ENCODE results near the gene NTNG1. TPM values are rescaled to one million over a fixed set of nuclear protein-coding genes. Genes with fewer than 3 reads are reported as not detected.

The NTNG1 gene
- total RNA-seq, 1 experiment from 2014 or later = 1.5 TPM

- no peaks in the 10 kb centered on the region for H3K79me1 ChIP-seq (ENCODE audit: insufficient read depth, low read depth, low read length, poor library complexity, severe bottlenecking)
- no peak overlapping the region for H3K9ac ChIP-seq (ENCODE audit: extremely low read depth, insufficient read length, low read length)
- DNase-seq = no peak
Measured at GRCh38 chr1:107116306-107116790, 24.5 kb upstream of the NTNG1 start.

More at GRCh38 chr1:107116306-107116790, 24.5 kb upstream of the NTNG1 start:
- no peaks in the 10 kb centered on the region for H3K27me3 ChIP-seq (ENCODE audit: insufficient read depth, low read length)
- TF ChIP-seq, protein P1, sequence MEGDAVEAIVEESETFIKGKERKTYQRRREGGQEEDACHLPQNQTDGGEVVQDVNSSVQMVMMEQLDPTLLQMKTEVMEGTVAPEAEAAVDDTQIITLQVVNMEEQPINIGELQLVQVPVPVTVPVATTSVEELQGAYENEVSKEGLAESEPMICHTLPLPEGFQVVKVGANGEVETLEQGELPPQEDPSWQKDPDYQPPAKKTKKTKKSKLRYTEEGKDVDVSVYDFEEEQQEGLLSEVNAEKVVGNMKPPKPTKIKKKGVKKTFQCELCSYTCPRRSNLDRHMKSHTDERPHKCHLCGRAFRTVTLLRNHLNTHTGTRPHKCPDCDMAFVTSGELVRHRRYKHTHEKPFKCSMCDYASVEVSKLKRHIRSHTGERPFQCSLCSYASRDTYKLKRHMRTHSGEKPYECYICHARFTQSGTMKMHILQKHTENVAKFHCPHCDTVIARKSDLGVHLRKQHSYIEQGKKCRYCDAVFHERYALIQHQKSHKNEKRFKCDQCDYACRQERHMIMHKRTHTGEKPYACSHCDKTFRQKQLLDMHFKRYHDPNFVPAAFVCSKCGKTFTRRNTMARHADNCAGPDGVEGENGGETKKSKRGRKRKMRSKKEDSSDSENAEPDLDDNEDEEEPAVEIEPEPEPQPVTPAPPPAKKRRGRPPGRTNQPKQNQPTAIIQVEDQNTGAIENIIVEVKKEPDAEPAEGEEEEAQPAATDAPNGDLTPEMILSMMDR (conservative IDR thresholded peaks at IDR 0.05) = no peak
- no peak overlapping the region for H3K18ac ChIP-seq (ENCODE audit: insufficient read length, low read depth, low read length)
- H3K4ac ChIP-seq (ENCODE audit: low read depth, low read length) = no peak overlapping the region
- no peaks in the 10 kb centered on the region for H3K4me1 ChIP-seq (ENCODE audit: insufficient read depth, low read length)
- H3K9me3 Mint-ChIP-seq = no peaks in the 10 kb centered on the region
- no peaks in the 10 kb centered on the region for H3K23me2 ChIP-seq (ENCODE audit: insufficient read length, low read depth, low read length, poor library complexity, severe bottlenecking)
- H3K9me3 ChIP-seq (ENCODE audit: control insufficient read depth, low read depth, low read length) = no peaks in the 10 kb centered on the region
- no peak overlapping the region for H3K4me2 ChIP-seq (ENCODE audit: insufficient read depth, insufficient read length, low read length)
- H3K14ac ChIP-seq (ENCODE audit: insufficient read depth, low read length) = no peak overlapping the region
- no peak overlapping the region for H3K23ac ChIP-seq (ENCODE audit: insufficient read length, low read depth, low read length)
- no peak overlapping the region for H2AK5ac ChIP-seq (ENCODE audit: insufficient read length, low read length)
- H2BK20ac ChIP-seq (ENCODE audit: low read depth, low read length, poor library complexity, severe bottlenecking) = no peak overlapping the region
- no peak overlapping the region for H3T11ph ChIP-seq (ENCODE audit: low read length)
- H3K56ac ChIP-seq (ENCODE audit: insufficient read length, low read depth, low read length) = no peak overlapping the region
- no peak overlapping the region for H2BK15ac ChIP-seq (ENCODE audit: low read depth, low read length)
- H4K5ac ChIP-seq (ENCODE audit: insufficient read length, low read depth, low read length) = no peak overlapping the region
- H3K27me3 Mint-ChIP-seq (ENCODE audit: low read depth) = no peaks in the 10 kb centered on the region
- H4K20me1 ChIP-seq (ENCODE audit: control insufficient read depth, insufficient read depth, insufficient read length) = no peaks in the 10 kb centered on the region
- H2BK5ac ChIP-seq (ENCODE audit: insufficient read length, low read length) = no peak overlapping the region
- H3K4me3 Mint-ChIP-seq = no peak overlapping the region
- H3K27ac Mint-ChIP-seq = no peak overlapping the region
- H2BK12ac ChIP-seq (ENCODE audit: insufficient read length, low read depth, low read length) = no peak overlapping the region
- H2BK120ac ChIP-seq (ENCODE audit: low read depth, low read length, poor library complexity, severe bottlenecking) = no peak overlapping the region
- 0 out of 4 replicates have a peak, but pooled peaks cover 0 to 3% of the 10 kb centered on the region in 2 experiments for H3K4me1 Mint-ChIP-seq
- H4K91ac ChIP-seq (ENCODE audit: insufficient read length, low read depth, low read length) = no peak overlapping the region
- H2AFZ ChIP-seq (ENCODE audit: low read length) = no peak overlapping the region
- no peak overlapping the region for H4K8ac ChIP-seq (replicated peaks; ENCODE audit: insufficient read length, low read depth, low read length)
- no peaks in the 10 kb centered on the region for H3K79me2 ChIP-seq (ENCODE audit: insufficient read depth, low read length)
- no peak overlapping the region for H3K27ac ChIP-seq (ENCODE audit: insufficient read length, low read depth, low read length)
- no peaks in the 10 kb centered on the region for H3K36me3 Mint-ChIP-seq (ENCODE audit: insufficient read depth in 1 of 3, low read depth in 3 of 3)
